ENCODE results near the gene PTPN23. TPM values are rescaled to one million over a fixed set of nuclear protein-coding genes. Genes with fewer than 3 reads are reported as not detected.

The PTPN23 gene
- total RNA-seq, 4 donors from 2014 or later = 34.3 to 49.6 (median 37.8) TPM

- WGBS, 2 donors = 86 to 95% methylated on average over 8 of the region's 8 CpGs
- intact Hi-C loops (cut with DNase I; ENCODE audit: low total_unique reads) = loop anchor here (10.0 kb wide), 1 partner anchor 371 kb away; no protein-coding TSS in a partner anchor
- no peak for DNase-seq (ENCODE audit: low spot score in 2 of 2)
- no peak overlapping the region for H3K4me3 ChIP-seq (ENCODE audit: low read depth, poor library complexity, severe bottlenecking)
- TF ChIP-seq POLR2A (IDR thresholded peaks at IDR 0.05) (no peak), CTCF (IDR thresholded peaks at IDR 0.05) (no peak)
Observed at GRCh38 chr3:47423548-47424145, 42.8 kb downstream of the PTPN23 start.

- DNase-seq (ENCODE audit: low spot score in 2 of 2) = no peak
- no peak for TF ChIP-seq CTCF (IDR thresholded peaks at IDR 0.05)
- TF ChIP-seq POLR2A (IDR thresholded peaks at IDR 0.05) = no peak
- intact Hi-C loops (cut with DNase I; ENCODE audit: low total_unique reads) = loop anchor here (10.0 kb wide), 1 partner anchor 370 kb away; no protein-coding TSS in a partner anchor
- 89 to 91% methylated on average over 15 of the region's 15 CpGs for WGBS, 2 donors
- H3K4me3 ChIP-seq (ENCODE audit: low read depth, poor library complexity, severe bottlenecking) = no peak overlapping the region
Observed at GRCh38 chr3:47424434-47425382, 43.9 kb downstream of the PTPN23 start.

- intact Hi-C loops (cut with DNase I; ENCODE audit: low total_unique reads) = loop anchor here (10.0 kb wide), 1 partner anchor 369 kb away; no protein-coding TSS in a partner anchor
Observed at GRCh38 chr3:47425383-47425778, 44.6 kb downstream of the PTPN23 start.

GRCh38 chr3:47425959-47426358 is 45.1 kb downstream of the PTPN23 start:
- intact Hi-C loops (cut with DNase I; ENCODE audit: low total_unique reads) = loop anchor here (10.0 kb wide), 1 partner anchor 369 kb away; no protein-coding TSS in a partner anchor
- TF ChIP-seq POLR2A (IDR thresholded peaks at IDR 0.05) = no peak
- TF ChIP-seq CTCF (IDR thresholded peaks at IDR 0.05) = no peak
- DNase-seq (ENCODE audit: low spot score in 2 of 2) = no peak
- WGBS, 2 donors = 91 to 97% methylated on average over 9 of the region's 9 CpGs
- H3K4me3 ChIP-seq (ENCODE audit: low read depth, poor library complexity, severe bottlenecking) = no peak overlapping the region

More at GRCh38 chr3:47425383-47425778, 44.6 kb downstream of the PTPN23 start:
- H3K4me3 ChIP-seq (ENCODE audit: low read depth, poor library complexity, severe bottlenecking) = no peak overlapping the region
- no peak for DNase-seq (ENCODE audit: low spot score in 2 of 2)
- TF ChIP-seq POLR2A (IDR thresholded peaks at IDR 0.05) (no peak), CTCF (IDR thresholded peaks at IDR 0.05) (no peak)
- WGBS, 2 donors = 94 to 96% methylated on average over 11 of the region's 11 CpGs

- H3K4me3 ChIP-seq (ENCODE audit: low read depth, poor library complexity, severe bottlenecking) = no peak overlapping the region
- 96% methylated on average over 6 of the region's 6 CpGs for WGBS, 2 donors
- TF ChIP-seq CTCF (IDR thresholded peaks at IDR 0.05) (no peak), POLR2A (IDR thresholded peaks at IDR 0.05) (no peak)
- DNase-seq (ENCODE audit: low spot score in 2 of 2) = no peak
- intact Hi-C loops (cut with DNase I; ENCODE audit: low total_unique reads) = loop anchor here (10.0 kb wide), 1 partner anchor 367 kb away; no protein-coding TSS in a partner anchor
Observed at GRCh38 chr3:47427866-47428265, 47.0 kb downstream of the PTPN23 start.

All from lower leg skin (tissue), 4 donors.